Stimulated activated CD4-positive, alpha-beta T cell treated with anti-CD3 and anti-CD28 coated beads, Interleukin-4, amount 100 ng/mL, for 48 hours (primary cell): ENCODE results near the gene LRRC4.

Source experiments
- DNase-seq, 2 donors: peaks; one replicate each; pipeline ENCODE4 v3.0.0-alpha.2; 2020; ENCODE audit warnings: low read depth in 2 of 2

Gene LRRC4

GRCh38 chr7:127979113-127979727 is 52.0 kb downstream of the LRRC4 start:
- no peak for DNase-seq

DNA sequence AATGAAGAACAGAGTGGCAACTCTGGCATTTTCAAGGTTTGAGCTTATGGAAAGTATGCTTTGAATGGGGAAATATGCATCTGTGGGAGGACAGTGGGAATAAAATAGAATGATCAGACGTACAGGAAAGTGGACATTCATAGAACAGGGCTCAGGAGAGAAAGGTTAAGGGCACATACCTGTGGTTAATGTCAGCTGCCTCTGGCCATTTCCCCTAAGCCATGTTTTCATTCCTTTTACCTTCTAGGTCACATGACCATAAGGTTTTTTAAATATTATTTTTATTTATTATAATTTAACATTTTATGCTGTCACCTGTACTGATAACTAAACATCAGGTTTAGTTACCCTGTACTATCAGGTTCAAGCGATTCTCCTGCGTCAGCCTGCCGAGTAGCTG is 52.8 kb downstream of the LRRC4 start:
- no peak for DNase-seq
